ENCODE results near the gene KIF5C. TPM values are rescaled to one million over a fixed set of nuclear protein-coding genes. Genes with fewer than 3 reads are reported as not detected.

Gene KIF5C
- total RNA-seq, 2 donors from 2014 or later, result 0.95 to 1.3 TPM

- intact Hi-C loops (cut with DNase I), result no loop called here
- no peak for DNase-seq (ENCODE audit: low spot score)
Observed at GRCh38 chr2:149021271-149021719, 146.3 kb downstream of the KIF5C start.

GRCh38 chr2:149021761-149022160 is 146.7 kb downstream of the KIF5C start:
- intact Hi-C loops (cut with DNase I), result no loop called here

GRCh38 chr2:149023091-149023490 is 148.1 kb downstream of the KIF5C start:
- no peak for DNase-seq (ENCODE audit: low spot score)
- intact Hi-C loops (cut with DNase I), result no loop called here

More at GRCh38 chr2:149021761-149022160, 146.7 kb downstream of the KIF5C start:
- no peak for DNase-seq (ENCODE audit: low spot score)

GRCh38 chr2:149027590-149028250 is 152.7 kb downstream of the KIF5C start:
- no peak for DNase-seq (ENCODE audit: low spot score)
- intact Hi-C loops (cut with DNase I), result no loop called here

- DNase-seq (ENCODE audit: low spot score), result no peak
Observed at GRCh38 chr2:149028377-149028776, 153.3 kb downstream of the KIF5C start.

GRCh38 chr2:149028891-149029290 is 153.9 kb downstream of the KIF5C start:
- no peak for DNase-seq (ENCODE audit: low spot score)
- intact Hi-C loops (cut with DNase I), result no loop called here

More at GRCh38 chr2:149028377-149028776, 153.3 kb downstream of the KIF5C start:
- intact Hi-C loops (cut with DNase I), result no loop called here

- intact Hi-C loops (cut with DNase I), result no loop called here
- DNase-seq (ENCODE audit: low spot score), result no peak
Observed at GRCh38 chr2:149029307-149029965, 154.4 kb downstream of the KIF5C start.

GRCh38 chr2:149031396-149031795 is 156.4 kb downstream of the KIF5C start:
- no peak for DNase-seq (ENCODE audit: low spot score)
- intact Hi-C loops (cut with DNase I), result no loop called here

- DNase-seq (ENCODE audit: low spot score), result no peak
- intact Hi-C loops (cut with DNase I), result no loop called here
Observed at GRCh38 chr2:149033716-149034115, 158.7 kb downstream of the KIF5C start.

- intact Hi-C loops (cut with DNase I), result no loop called here
- DNase-seq (ENCODE audit: low spot score), result no peak
Observed at GRCh38 chr2:149034406-149034805, 159.4 kb downstream of the KIF5C start.

- intact Hi-C loops (cut with DNase I), result no loop called here
- no peak for DNase-seq (ENCODE audit: low spot score)
Observed at GRCh38 chr2:149036507-149037293, 161.7 kb downstream of the KIF5C start.

GRCh38 chr2:149037851-149038250 is 162.8 kb downstream of the KIF5C start:
- DNase-seq (ENCODE audit: low spot score), result no peak
- intact Hi-C loops (cut with DNase I), result no loop called here

- intact Hi-C loops (cut with DNase I), result no loop called here
- DNase-seq (ENCODE audit: low spot score), result no peak
Observed at GRCh38 chr2:149038442-149039212, 163.6 kb downstream of the KIF5C start, which contains the start of gene LYPD6B. LYPD6B (plus strand) TSS chr2:149038699; CDS start chr2:149130949, 92,250 bp downstream.

GRCh38 chr2:149039213-149039724 is 164.2 kb downstream of the KIF5C start:
- DNase-seq (ENCODE audit: low spot score), result no peak
- intact Hi-C loops (cut with DNase I), result no loop called here

GRCh38 chr2:149040451-149040850 is 165.4 kb downstream of the KIF5C start:
- intact Hi-C loops (cut with DNase I), result no loop called here
- DNase-seq (ENCODE audit: low spot score), result no peak

GRCh38 chr2:149041482-149041881 is 166.5 kb downstream of the KIF5C start:
- intact Hi-C loops (cut with DNase I), result no loop called here
- DNase-seq (ENCODE audit: low spot score), result no peak

- intact Hi-C loops (cut with DNase I), result no loop called here
Observed at GRCh38 chr2:149042881-149043280, 167.9 kb downstream of the KIF5C start.

GRCh38 chr2:149044500-149044899 is 169.5 kb downstream of the KIF5C start:
- intact Hi-C loops (cut with DNase I), result no loop called here
- DNase-seq (ENCODE audit: low spot score), result no peak

More at GRCh38 chr2:149042881-149043280, 167.9 kb downstream of the KIF5C start:
- no peak for DNase-seq (ENCODE audit: low spot score)

GRCh38 chr2:149047118-149047517 is 172.1 kb downstream of the KIF5C start:
- intact Hi-C loops (cut with DNase I), result no loop called here

More at GRCh38 chr2:149047118-149047517, 172.1 kb downstream of the KIF5C start:
- DNase-seq (ENCODE audit: low spot score), result no peak

Measured in posterior vena cava (tissue), 2 donors.